ENCODE results near the gene ARG2. TPM values are rescaled to one million over a fixed set of nuclear protein-coding genes. Genes with fewer than 3 reads are reported as not detected.

Gene ARG2
- total RNA-seq, 1 experiment from 2014 or later: 35.2 TPM

DNA sequence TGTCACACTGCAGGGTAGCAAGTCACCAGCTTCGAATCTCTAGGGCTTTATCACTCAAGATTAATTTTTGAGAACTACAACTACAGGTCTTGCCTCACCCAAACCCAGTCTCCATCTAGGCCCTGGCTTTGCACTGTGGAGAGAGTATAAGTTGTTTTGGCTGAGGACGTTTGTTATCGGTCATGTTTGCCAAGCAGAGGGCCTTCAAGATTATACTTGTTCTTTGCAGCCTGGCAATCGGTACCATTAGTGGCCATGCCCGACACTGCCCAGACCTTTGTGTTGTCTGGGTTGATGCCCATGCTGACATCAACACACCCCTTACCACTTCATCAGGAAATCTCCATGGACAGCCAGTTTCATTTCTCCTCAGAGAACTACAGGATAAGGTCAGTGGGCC is 25.7 kb downstream of the ARG2 start:
- no peaks in the 10 kb centered on the region for H3K4me1 Mint-ChIP-seq
- H3K27ac ChIP-seq (ENCODE audit: insufficient read length, low read depth, low read length): no peak overlapping the region
- no peak overlapping the region for H3T11ph ChIP-seq (ENCODE audit: low read length)
- no peak overlapping the region for H3K9ac ChIP-seq (ENCODE audit: extremely low read depth, insufficient read length, low read length)
- H3K14ac ChIP-seq (ENCODE audit: insufficient read depth, low read length): no peak overlapping the region
- H3K4me3 Mint-ChIP-seq: no peak overlapping the region
- H4K8ac ChIP-seq (replicated peaks; ENCODE audit: insufficient read length, low read depth, low read length): no peak overlapping the region
- H2BK12ac ChIP-seq (ENCODE audit: insufficient read length, low read depth, low read length): no peak overlapping the region
- peaks cover 8 to 51% (median 42%) of the 10 kb centered on the region in 3 experiments; a peak in 6 of 7 replicates for H3K36me3 Mint-ChIP-seq (ENCODE audit: insufficient read depth in 1 of 3, low read depth in 3 of 3)
- no peak overlapping the region for H3K27ac Mint-ChIP-seq
- H2AFZ ChIP-seq (ENCODE audit: low read length): no peak overlapping the region
- TF ChIP-seq, protein P1, sequence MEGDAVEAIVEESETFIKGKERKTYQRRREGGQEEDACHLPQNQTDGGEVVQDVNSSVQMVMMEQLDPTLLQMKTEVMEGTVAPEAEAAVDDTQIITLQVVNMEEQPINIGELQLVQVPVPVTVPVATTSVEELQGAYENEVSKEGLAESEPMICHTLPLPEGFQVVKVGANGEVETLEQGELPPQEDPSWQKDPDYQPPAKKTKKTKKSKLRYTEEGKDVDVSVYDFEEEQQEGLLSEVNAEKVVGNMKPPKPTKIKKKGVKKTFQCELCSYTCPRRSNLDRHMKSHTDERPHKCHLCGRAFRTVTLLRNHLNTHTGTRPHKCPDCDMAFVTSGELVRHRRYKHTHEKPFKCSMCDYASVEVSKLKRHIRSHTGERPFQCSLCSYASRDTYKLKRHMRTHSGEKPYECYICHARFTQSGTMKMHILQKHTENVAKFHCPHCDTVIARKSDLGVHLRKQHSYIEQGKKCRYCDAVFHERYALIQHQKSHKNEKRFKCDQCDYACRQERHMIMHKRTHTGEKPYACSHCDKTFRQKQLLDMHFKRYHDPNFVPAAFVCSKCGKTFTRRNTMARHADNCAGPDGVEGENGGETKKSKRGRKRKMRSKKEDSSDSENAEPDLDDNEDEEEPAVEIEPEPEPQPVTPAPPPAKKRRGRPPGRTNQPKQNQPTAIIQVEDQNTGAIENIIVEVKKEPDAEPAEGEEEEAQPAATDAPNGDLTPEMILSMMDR (conservative IDR thresholded peaks at IDR 0.05): no peak
- no peak overlapping the region for H2BK15ac ChIP-seq (ENCODE audit: low read depth, low read length)
- no peak overlapping the region for H3K23ac ChIP-seq (ENCODE audit: insufficient read length, low read depth, low read length)
- no peak overlapping the region for H3K56ac ChIP-seq (ENCODE audit: insufficient read length, low read depth, low read length)
- H3K4me1 ChIP-seq (ENCODE audit: insufficient read depth, low read length): no peaks in the 10 kb centered on the region
- no peak overlapping the region for H2BK20ac ChIP-seq (ENCODE audit: low read depth, low read length, poor library complexity, severe bottlenecking)
- no peak overlapping the region for H2BK120ac ChIP-seq (ENCODE audit: low read depth, low read length, poor library complexity, severe bottlenecking)
- no peaks in the 10 kb centered on the region for H3K9me3 Mint-ChIP-seq
- WGBS (ENCODE audit: extremely low coverage, insufficient read length, low lambda C conversion rate): no CpG with 5 or more reads among the region's 5 CpGs
- no peaks in the 10 kb centered on the region for H4K20me1 ChIP-seq (ENCODE audit: control insufficient read depth, insufficient read depth, insufficient read length)
- no peak overlapping the region for H3K4ac ChIP-seq (ENCODE audit: low read depth, low read length)
- H3K18ac ChIP-seq (ENCODE audit: insufficient read length, low read depth, low read length): no peak overlapping the region
- no peaks in the 10 kb centered on the region for H3K27me3 Mint-ChIP-seq (ENCODE audit: low read depth)
- no peaks in the 10 kb centered on the region for H3K79me1 ChIP-seq (ENCODE audit: insufficient read depth, low read depth, low read length, poor library complexity, severe bottlenecking)
- no peak overlapping the region for H4K5ac ChIP-seq (ENCODE audit: insufficient read length, low read depth, low read length)
- H3K27me3 ChIP-seq (ENCODE audit: insufficient read depth, low read length): no peaks in the 10 kb centered on the region
- no peak overlapping the region for H2BK5ac ChIP-seq (ENCODE audit: insufficient read length, low read length)
- DNase-seq: no peak
- no peak overlapping the region for H3K4me2 ChIP-seq (ENCODE audit: insufficient read depth, insufficient read length, low read length)
- H3K23me2 ChIP-seq (ENCODE audit: insufficient read length, low read depth, low read length, poor library complexity, severe bottlenecking): no peaks in the 10 kb centered on the region
- no peaks in the 10 kb centered on the region for H3K9me3 ChIP-seq (ENCODE audit: control insufficient read depth, low read depth, low read length)
- no peak overlapping the region for H4K91ac ChIP-seq (ENCODE audit: insufficient read length, low read depth, low read length)
- no peaks in the 10 kb centered on the region for H3K79me2 ChIP-seq (ENCODE audit: insufficient read depth, low read length)
- no peak overlapping the region for H2AK5ac ChIP-seq (ENCODE audit: insufficient read length, low read length)
